GM13976 (cell line): ENCODE results near the gene CPPED1.

Experiments
- DNase-seq: peaks from one replicate; pipeline ENCODE4 v3.0.0; 2012; ENCODE audit warnings: low spot score
- CTCF ChIP-seq: IDR thresholded peaks from 2 replicates; pipeline ENCODE4 v1.5.1; 2012; ENCODE audit warnings: borderline replicate concordance, mild to moderate bottlenecking; ENCODE audit not compliant: insufficient read depth; ENCODE audit errors: extremely low read depth, missing control alignments, control extremely low read depth
- in situ Hi-C: fragments of 300-500 bp; cut with MboI; formaldehyde crosslinking; loops from one replicate; pipeline ENCODE4 v1.12.0; 2022; ENCODE audit warnings: low sequenced_read_pairs, mixed read lengths, inconsistent platforms; ENCODE audit not compliant: unreplicated experiment

CPPED1 gene

DNA sequence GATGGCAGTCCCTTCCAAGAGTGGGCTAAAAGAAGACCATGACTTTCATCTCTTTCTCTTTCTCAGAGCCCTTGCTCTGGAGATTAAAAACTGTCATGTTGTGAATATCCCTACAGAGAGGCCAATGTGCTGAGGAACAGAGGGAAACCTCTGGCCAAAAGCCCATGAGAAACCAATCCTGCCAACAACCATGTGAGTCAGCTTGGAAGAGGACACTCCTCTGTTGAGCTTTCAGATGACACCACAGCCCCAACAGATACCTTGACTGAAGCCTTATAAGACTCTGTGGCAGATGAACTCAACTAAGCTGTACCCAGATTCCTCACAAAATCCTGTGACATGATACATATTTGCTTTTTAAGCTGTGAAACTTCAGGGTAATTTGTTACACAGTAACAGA is 19.6 kb downstream of the CPPED1 start:
- in situ Hi-C loops: no loop called here
- TF ChIP-seq CTCF: no peak
- DNase-seq: no peak

DNA sequence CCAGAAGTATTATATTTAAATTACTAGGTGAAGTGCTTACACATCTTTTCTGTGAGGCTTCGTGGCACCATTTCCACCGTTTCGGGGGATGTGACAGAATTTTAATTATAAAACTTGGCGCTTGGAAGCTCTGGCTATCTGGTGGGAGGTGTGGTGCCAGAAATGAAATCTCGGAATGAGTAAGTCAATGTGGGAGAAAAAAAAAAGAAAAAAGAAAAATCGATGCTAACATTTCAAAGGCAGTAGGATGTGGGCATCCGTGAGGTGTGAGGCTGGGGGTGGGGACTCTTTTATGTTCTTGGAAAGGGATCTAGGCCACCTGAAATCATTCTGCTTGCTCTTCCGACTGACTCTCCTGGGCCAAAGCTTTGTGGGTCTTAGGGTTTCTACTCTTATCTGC is 21.9 kb downstream of the CPPED1 start:
- in situ Hi-C loops: no loop called here
- no peak for TF ChIP-seq CTCF
- DNase-seq: no peak

DNA sequence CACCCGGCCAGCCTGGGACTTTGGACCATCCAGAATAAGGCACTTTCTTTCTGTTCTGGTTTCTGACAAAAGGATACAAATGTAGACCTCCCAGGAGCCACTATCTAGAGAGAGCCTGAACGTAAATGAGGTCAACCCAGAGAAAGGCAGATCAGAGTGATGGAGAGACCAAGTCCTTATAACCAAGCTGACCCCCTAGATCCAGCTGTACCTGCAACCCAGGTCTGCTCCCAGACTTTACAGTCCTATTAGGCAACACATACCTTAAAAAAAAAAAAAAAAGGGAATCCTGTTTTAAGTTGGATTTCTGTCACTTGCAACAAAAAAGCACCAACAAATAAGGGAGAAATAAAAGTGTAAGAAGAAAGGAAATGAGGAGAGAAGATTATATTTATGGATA is 23.2 kb downstream of the CPPED1 start:
- DNase-seq: no peak
- no peak for TF ChIP-seq CTCF
- in situ Hi-C loops: no loop called here

DNA sequence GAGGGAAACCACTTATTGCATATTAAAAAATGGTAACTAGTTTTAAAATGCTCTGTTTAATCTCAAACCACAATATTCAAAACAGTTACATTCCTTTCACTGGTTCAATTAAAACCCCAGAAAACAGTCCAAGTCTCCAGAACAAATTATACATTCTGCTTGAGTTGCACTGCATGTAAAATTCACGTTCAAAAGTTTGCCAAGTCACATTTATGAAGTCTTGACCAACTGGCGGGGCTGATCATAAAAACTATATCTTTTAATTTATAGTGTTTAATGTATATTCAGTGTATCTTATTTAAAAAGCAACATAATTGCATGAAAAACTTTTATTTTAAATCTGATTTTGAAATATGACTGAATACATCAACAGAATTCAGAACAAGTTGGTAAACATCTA is 25.0 kb downstream of the CPPED1 start:
- no peak for TF ChIP-seq CTCF
- in situ Hi-C loops: no loop called here
- DNase-seq: no peak

DNA sequence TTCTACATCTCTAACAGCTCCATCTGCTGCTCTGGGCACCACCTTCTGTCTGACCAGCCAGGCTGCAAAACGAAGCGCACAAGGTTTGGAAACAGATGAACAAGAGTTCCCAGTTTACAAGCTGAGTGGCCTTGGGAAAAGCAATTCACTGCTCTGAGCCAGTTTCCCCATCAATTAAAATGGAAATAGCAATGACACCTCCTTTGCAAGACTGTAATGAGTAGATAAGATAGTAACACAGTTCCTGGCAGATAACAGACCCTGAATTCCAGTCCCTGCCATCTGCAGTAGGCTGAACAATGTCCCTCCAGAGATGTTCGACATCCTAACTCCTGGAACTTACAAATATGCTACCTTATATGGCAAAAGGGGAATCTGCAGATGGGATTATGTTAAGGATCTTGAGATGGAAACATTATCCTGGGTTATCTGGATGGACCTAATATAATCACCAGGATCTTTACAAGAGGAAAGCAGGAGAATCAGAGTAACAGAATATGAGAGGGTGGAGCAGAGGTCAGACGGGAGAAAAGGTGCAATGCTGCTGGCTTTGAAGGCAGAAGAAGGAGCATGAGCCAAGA is 27.9 kb downstream of the CPPED1 start:
- no peak for TF ChIP-seq CTCF
- no peak for DNase-seq
- in situ Hi-C loops: no loop called here

GRCh38 chr16:12773221-12773620 is 30.5 kb downstream of the CPPED1 start:
- TF ChIP-seq CTCF: no peak
- no peak for DNase-seq
- in situ Hi-C loops: no loop called here
